ENCODE data around the gene MSL1. TPM values are rescaled to one million over a fixed set of nuclear protein-coding genes. Genes with fewer than 3 reads are reported as not detected.

The MSL1 gene
- total and polyA plus RNA-seq, 2 of the 4 experiments (the other 2 are of a cell fraction): 28.3 to 48.4 TPM

- in situ Hi-C loops (cut with MboI; ENCODE audit: low sequenced_read_pairs): no loop called here
Observed at GRCh38 chr17:40171750-40172149, 50.0 kb downstream of the MSL1 start.

More at GRCh38 chr17:40171750-40172149, 50.0 kb downstream of the MSL1 start:
- peaks cover 10% of the 10 kb centered on the region; the same call in 1 of the 2 replicates for H4K20me1 ChIP-seq (ENCODE audit: insufficient read depth, low read length)
- peaks cover 4% of the 10 kb centered on the region; the same call in 1 of the 2 replicates for H3K9me1 ChIP-seq (ENCODE audit: insufficient read depth, low read length)
- no peak overlapping the region for H3K27ac ChIP-seq (ENCODE audit: insufficient read depth, low read length)
- H3K36me3 ChIP-seq (ENCODE audit: control insufficient read depth, insufficient read depth, low read length): peaks cover 58% of the 10 kb centered on the region
- no peak overlapping the region for H2AFZ ChIP-seq (replicated peaks; ENCODE audit: low read length, poor library complexity)
- peaks cover 14 to 42% of the 10 kb centered on the region in 2 experiments for H3K79me1 ChIP-seq (ENCODE audit: low read depth in 1 of 2, low read length in 2 of 2)
- no peak overlapping the region for H4K5ac ChIP-seq (ENCODE audit: low read depth, low read length)
- H2BK120ac ChIP-seq (ENCODE audit: low read depth, low read length): no peak overlapping the region
- peak; percentile 45 for DNase-seq
- H2AK5ac ChIP-seq (ENCODE audit: low read depth, low read length): no peak overlapping the region
- dilution Hi-C loops (cut with HindIII; ENCODE audit: low sequenced_read_pairs, unreplicated experiment) (no loop called here), intact Hi-C loops (cut with micrococcal nuclease) (no loop called here)
- no peaks in the 10 kb centered on the region for H3K27me3 ChIP-seq (ENCODE audit: control insufficient read depth, insufficient read depth, low read length)
- no CpG with 5 or more reads among the region's 1 CpG for WGBS, 2 experiments (ENCODE audit: extremely low coverage in 2 of 2, insufficient read length in 1 of 2)
- no peak overlapping the region for H4K91ac ChIP-seq (ENCODE audit: insufficient read depth, low read depth, low read length)
- CTCF ChIA-PET: no interaction called here
- no peak for ATAC-seq (ENCODE audit: low read depth)
- H3K9me3 ChIP-seq (ENCODE audit: control insufficient read depth, insufficient read depth, low read length): no peaks in the 10 kb centered on the region
- no peak overlapping the region for H3K4me3 ChIP-seq (ENCODE audit: insufficient read depth, low read depth, low read length)
- H2BK20ac ChIP-seq (ENCODE audit: low read depth, low read length): no peak overlapping the region
- POLR2A ChIA-PET (ENCODE audit: unreplicated experiment): no interaction called here
- H3K23ac ChIP-seq (ENCODE audit: low read depth, low read length): no peak overlapping the region
- TF ChIP-seq RCOR1 (IDR thresholded peaks at IDR 0.05; ENCODE audit: insufficient replicate concordance, low read length) (no peak), CEBPB (IDR thresholded peaks at IDR 0.05; ENCODE audit: low read depth, low read length) (no peak), SMC3 (IDR thresholded peaks at IDR 0.05; ENCODE audit: low read depth, low read length) (no peak)
- no peak overlapping the region for H3K56ac ChIP-seq (ENCODE audit: extremely low read depth, insufficient read depth, low read length)
- H3K4me2 ChIP-seq (ENCODE audit: low read depth, low read length): no peak overlapping the region
- no TSS peak for BruUV-seq (replicated peaks)
- no peak overlapping the region for H2BK15ac ChIP-seq (ENCODE audit: low read depth, low read length)
- no peak overlapping the region for H3K14ac ChIP-seq (replicated peaks; ENCODE audit: low read depth, low read length)
- H2AK9ac ChIP-seq (replicated peaks; ENCODE audit: low read depth, low read length, poor library complexity): no peak overlapping the region
- no peak overlapping the region for H2BK5ac ChIP-seq (ENCODE audit: low read depth, low read length, poor library complexity, severe bottlenecking)
- H3K18ac ChIP-seq (ENCODE audit: low read depth, low read length): no peak overlapping the region
- no peak overlapping the region for H3K4ac ChIP-seq (ENCODE audit: low read depth, low read length)
- H3K4me1 ChIP-seq (ENCODE audit: control insufficient read depth, insufficient read depth, low read length): peaks cover 7% of the 10 kb centered on the region
- H3K9ac ChIP-seq (ENCODE audit: low read depth, low read length): no peak overlapping the region
- no peak overlapping the region for H4K8ac ChIP-seq (ENCODE audit: low read depth in 2 of 2, low read length in 2 of 2)
